ENCODE data around the gene NMU. TPM values are rescaled to one million over a fixed set of nuclear protein-coding genes. Genes with fewer than 3 reads are reported as not detected.
"Not testable (repeated sequence)": the region's sequence is repeated elsewhere in the genome, so short reads cannot be mapped to it uniquely, and the experiment has no call there.

NMU gene, protein sequence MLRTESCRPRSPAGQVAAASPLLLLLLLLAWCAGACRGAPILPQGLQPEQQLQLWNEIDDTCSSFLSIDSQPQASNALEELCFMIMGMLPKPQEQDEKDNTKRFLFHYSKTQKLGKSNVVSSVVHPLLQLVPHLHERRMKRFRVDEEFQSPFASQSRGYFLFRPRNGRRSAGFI
- 0.65 TPM for total RNA-seq

DNA sequence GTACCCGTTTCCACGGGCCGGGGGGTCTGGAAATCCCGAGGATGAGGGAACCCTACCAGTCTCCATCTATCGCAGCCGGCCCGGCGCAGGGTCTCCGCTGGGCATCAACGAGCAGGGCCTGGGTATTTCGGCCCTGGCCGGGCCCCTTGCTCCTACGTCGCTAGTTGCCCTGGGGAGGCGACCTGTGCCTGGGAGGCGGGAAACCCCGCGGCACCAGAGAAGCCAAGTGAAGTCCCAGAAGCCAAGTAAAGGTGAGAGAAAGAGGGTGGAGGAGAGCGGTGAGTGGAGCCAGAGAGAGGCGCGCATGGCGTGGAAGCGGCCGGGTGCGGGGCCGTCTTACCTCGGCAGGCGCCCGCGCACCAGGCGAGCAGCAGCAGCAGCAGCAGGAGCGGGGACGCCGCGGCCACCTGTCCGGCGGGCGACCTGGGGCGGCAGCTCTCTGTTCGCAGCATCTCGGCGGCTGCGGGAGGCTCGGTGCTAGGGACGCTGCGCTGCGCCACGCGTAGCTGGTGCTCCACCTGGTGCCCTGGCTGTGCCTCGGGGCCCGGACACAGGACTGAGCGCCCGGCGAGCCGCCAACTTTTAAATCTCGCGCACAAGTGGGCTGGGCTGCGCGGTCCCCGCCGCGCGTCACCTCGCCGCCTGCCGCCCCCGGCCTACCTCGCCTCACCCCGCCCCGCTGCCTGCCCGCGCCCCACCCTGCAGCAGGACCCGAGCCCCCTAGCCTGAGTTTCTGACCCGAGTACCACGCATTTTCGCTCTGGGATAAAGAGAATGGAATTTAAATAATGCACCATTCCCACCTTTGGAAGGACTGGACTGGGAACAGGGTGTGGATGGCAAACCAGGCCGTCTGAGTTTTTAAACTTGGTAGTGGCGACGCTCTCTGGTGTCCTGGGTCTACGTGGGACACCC, at the start of gene NMU:
TSS of gene NMU (minus strand) at position 558 of the 915 bp plus-strand sequence. CDS start at position 452, 106 bp downstream.
- ATAC-seq: peak; percentile 70

DNA sequence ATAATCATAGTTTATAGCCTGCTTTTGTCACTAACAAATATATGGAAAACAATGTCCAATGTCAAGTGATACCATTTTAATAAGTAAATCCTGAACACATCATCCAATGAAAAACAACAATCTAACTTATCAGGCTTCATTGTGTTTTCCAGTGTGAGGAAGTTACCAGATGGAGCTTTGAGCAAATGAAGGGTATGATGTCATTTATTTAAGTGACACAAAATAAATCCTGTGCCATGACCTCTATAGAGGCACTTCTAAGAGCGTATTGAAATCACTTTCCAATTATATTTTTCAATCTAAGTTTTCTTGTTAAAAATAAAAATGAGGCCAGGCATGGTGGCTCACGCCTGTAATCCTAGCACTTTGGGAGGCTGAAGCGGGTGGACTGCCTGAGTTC, 48.2 kb upstream of the NMU start:
- ATAC-seq: no peak

More for the DNA sequence above, at the start of gene NMU:
- peak; percentile 46 for DNase-seq (ENCODE audit: low spot score)

DNA sequence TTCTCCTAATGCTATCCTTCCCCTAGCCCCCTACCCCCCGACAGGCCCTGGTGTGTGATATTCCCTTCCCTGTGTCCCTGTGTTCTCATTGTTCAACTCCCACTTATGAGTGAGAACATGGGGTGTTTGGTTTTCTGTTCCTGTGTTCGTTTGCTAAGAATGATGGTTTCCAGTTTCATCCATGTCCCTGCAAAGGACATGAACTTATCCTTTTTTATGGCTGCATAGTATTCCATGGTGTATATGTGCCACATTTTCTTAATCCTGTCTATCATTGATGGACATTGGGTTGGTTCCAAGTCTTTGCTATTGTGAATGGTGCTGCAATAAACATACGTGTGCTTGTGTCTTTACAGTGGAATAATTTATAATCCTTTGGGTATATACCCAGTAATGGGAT, 46.7 kb upstream of the NMU start:
- not testable (repeated sequence) for DNase-seq (ENCODE audit: low spot score); ATAC-seq

More for the DNA sequence above, 48.2 kb upstream of the NMU start:
- DNase-seq (ENCODE audit: low spot score): no peak

DNA sequence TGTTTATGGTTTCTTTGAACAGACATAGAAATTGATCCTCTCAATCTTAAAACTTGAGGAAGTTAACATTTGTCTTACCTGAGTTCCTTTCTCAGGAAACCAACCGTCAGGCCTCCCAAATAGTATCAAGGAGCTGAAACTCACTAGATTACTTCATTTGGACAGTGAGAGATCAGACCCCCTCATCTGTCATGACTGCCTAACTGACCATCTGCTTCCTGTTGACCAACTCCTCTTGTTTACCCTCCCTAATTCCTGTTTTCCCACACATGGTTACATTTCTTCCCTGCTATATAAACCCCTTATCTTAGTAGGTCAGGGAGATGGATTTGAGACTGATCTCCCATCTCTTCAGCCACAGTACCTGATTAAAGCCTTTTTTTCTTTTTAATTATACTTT, 46.2 kb upstream of the NMU start:
- no peak for ATAC-seq
- DNase-seq (ENCODE audit: low spot score): no peak

DNA sequence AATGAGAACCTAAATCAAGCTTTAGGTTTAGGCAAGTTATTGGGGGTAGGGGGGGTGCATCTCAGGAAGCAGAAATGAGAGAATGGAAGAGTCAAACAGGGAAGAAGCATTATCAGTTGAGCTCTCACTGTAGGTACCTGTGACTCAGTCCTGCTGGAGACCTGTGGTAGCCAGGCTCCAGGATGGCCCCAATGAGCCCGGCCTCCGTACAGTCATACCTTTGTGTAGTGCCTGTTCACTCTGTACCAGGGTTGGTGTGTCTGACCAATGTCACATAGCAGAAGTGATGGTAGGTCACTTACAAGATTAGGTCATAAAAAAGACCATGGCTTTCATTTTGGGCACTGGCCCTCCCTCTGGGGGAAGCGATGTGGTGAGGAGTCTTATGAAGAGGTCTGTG, 45.3 kb upstream of the NMU start:
- no peak for ATAC-seq
- no peak for DNase-seq (ENCODE audit: low spot score)

DNA sequence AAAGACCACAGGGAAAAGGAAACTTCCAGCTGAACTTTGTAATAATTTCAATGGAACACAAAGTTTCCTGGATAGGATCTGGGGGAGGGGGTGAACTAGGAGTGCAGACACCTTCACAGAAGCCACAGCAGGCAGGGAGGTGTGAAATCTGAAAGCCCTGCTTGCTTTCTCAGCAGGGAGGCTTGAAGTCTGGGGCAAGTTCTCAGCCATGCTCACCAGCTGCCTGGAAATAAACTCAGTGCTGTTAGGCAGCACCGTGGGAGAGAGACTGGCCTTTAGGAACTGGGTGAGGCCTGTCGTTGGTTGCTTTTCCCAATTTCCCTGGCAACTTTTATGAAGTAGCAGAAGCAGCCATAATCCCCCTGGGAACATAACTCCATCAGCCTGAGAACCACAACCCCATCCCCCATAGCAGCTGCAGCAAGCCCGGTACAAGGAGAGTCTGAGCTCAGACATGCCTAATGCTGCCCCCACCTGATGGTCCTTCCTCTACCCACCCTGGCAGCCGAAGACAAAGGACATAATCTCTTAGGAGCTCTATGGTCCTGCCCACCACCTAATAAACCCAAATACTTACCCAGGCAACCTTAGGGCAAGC, 39.2 kb upstream of the NMU start:
- DNase-seq (ENCODE audit: low spot score) (no peak), ATAC-seq (no peak)

DNA sequence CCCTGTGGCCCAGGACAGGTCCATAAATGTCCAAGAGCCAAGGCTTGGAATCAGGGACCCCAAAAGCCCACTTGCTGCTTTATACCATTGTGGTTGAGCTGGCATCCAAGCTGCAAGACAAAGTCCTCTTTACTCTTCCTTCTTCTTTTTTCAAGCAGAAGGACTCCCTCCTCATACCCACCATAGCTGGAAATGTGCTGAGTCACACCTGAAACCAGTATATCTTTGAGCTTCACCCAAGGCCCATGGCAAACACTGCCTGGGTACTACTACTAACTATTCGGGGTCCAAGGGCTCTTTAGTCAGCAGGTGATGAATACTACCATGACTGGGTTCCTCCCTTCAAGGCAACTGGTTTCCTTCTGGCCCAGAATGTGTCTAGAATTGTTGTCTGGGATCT, 37.3 kb upstream of the NMU start:
- ATAC-seq: no peak
- no peak for DNase-seq (ENCODE audit: low spot score)

DNA sequence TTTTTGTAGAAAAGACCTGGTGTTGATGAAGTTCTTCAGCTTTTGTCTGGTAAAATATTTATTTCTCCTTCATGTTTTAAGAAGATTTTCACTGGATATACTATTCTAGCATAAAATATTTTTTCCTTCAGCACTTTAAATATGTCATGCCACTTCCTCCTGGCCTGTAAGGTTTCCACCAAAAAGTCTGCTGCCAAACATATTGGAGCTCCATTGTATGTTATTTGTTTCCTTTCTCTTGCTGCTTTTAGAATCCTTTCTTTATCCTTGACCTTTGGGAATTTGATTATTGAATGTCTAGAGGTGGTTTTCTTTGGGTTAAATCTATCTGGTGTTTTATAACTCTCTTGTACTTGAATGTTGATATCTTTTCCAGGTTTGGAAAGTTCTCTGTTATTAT, 35.6 kb upstream of the NMU start:
- DNase-seq (ENCODE audit: low spot score) (no peak), ATAC-seq (no peak)

DNA sequence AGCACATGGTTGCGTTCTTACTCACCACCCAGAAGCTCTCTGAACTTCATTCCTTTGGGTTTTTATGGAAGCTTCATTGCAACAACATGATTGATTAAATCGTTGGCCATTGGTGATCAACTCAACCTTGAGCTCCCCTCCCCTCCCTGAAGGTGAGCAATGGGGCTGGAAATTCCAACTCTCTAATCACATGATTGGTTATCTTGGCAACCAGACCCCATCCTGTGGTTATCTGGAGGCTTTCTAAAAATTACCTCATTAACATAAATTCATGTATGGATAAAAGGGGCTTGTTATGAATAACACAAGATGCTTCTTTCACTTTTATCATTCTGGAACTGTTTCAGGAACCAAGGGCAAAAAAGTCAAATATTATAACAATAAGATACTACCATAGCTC, 34.6 kb upstream of the NMU start:
- DNase-seq (ENCODE audit: low spot score) (no peak), ATAC-seq (no peak)

DNA sequence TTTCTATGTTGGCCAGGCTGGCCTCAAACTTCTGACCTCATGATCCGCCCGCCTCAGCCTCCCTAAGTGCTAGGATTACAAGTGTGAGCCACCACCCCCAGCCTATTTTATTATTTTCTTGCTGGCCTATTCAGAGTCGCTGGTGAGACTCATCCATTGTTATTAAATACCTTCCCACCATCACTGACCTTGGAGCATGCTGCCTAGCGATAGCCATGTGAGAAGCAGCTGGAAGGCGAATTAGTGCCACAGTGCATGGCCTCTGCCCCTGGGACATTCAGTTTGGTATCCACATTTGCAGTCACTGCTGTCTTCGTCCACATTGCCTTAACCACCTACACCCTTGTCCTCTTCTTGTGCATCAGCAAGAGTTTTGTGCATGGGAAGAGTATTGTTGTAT, 32.4 kb upstream of the NMU start:
- DNase-seq (ENCODE audit: low spot score): no peak
- ATAC-seq: no peak

DNA sequence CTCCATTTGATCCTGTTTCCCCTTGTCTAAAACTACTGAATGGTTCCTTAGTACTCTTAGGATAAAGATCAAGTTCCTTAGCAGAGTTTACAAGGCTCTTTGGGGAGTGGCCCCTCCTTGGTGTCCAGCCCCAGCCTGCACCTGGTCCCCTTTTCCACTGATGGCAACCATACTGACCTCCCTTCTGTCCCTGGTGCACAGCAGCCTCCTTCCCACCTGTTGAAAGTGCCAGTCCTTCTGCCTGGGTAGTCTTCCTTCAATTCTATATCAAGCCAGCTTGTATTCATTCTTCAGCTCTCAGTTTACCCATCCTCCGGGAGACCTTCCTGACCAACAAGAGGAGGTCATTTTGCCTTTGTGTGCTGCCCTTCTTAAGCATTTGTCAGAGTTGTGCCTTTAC, 30.4 kb upstream of the NMU start:
- DNase-seq (ENCODE audit: low spot score) (no peak), ATAC-seq (no peak)

DNA sequence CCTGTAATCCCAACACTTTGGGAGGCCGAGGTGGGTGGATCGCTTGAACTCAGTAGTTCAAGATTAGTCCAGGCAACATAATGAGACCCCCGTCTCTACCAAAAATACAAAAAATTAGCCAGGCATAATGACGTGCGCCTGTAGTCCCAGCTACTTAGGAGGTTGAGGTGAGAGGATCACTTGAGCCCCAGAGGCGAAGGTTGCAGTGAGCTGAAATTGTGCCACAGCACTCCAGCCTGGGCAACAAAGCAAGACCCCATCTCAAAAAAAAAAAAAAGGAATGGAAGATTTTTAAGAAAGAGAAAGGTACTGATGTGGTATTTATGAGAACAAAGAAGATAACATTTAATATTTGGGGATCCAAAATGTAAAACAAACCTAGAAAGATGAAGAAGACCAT, 27.0 kb upstream of the NMU start:
- DNase-seq (ENCODE audit: low spot score): no peak
- no peak for ATAC-seq

DNA sequence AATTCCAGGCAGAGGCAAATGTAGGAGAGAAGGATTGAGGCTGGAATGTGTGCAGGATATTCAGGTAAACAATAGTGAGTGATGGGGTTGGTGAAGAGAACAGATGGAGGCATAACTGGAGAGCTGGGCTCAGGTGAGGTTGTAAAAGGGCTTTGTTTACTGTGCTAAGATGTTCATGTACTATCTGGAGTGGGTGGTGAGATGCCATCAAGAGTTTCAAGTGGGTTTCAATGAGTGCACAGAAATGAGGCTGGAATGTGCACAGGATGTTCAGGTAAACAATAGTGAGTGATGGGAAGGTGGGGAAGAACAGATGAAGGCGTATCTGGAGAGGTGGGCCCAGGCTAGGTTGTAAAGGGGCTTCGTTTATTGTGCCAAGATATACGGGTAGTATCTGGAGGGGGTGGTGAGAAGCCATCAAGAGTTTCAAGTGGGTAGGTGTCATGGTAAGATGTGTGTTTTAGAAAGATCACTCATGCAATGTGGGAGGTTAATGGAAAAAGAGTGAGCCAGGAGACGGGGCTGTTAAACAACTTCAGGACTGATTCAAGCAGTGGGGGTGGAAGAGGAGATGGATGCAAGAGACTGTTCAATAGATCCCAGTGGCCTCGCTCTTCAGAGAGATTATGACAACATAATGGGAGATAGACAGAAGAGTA, 25.4 kb upstream of the NMU start:
- DNase-seq (ENCODE audit: low spot score) (no peak), ATAC-seq (no peak)

DNA sequence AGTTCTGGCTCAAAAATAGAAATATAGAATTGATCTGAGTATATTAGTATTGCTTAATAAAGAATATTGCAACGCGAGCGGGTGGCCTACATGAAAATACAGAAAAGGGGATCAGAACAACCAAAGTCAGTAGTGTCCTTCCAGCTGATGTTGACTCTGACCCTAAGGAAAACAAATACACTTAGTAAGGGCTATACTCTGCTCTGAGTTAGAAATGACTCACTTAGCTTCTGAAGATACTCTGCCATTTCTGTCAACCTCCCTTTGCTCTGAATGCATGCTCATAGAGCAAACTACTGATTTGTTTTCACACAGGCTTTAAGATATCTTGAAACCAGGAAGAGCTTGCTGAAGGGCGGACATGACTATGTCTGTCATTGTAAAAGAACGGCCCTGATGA, 22.6 kb upstream of the NMU start:
- no peak for DNase-seq (ENCODE audit: low spot score)
- ATAC-seq: no peak

DNA sequence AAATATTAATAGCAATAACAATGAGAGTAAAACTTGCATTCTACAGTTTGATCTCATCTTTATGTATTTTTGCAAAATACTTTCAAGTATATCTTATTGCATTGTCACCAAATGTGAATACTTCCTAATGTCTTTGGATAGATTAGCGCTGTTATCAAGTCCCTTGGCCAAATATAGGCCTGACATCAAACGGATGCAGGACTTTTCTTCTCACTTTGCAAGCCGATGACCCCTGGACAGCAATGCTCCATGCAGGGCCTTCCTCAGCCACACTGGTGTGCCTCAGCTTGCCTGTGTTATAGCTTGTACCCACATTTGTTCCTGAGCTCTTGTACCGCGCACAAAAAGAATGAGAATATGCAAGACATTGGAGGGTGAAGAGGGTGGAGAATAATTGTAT, 18.0 kb upstream of the NMU start:
- DNase-seq (ENCODE audit: low spot score) (no peak), ATAC-seq (no peak)

DNA sequence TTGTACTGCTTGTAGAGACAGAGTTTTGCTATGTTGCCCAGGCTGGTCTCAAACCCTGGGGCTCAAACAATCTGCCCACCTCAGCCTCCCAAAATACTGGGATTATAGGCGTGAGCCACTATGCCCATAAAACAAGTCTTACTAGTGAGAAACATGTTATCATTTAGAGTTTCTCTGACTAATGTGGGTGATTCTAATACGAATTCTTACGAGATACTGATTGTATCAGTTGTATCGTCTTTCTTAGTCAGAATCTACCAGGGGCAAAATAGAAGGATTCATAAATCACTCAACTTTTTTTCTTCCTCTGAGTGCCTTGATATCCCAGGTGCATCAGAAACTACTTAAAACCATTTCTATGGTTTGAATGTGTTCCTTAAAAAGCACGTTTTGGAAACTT, 14.4 kb upstream of the NMU start:
- DNase-seq (ENCODE audit: low spot score): no peak
- no peak for ATAC-seq

DNA sequence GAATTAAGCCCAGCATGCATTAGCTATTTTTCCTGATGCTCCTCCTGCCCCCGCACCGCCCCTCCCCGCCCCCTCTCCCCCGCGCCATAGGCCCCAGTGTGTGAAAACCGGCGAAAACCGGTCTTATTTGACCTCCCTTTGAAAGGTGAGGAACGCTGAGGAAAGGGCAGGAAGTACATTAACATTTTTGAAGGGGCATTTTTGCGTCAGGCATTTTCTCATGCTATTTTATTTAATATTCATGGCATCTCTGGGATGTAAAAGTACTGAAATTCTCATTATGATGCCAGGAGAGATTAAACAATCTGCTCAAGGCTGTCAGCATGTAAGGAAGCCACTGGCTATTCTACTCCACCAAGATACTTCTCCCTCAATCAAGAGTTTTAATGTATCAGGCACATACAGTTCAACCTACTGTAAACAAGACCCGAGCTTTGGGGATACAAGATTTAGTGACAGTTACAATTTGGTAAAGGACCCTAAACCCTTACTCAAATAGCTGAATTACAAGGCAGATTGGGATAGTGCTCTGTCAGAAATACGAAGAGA, 1.2 kb upstream of the NMU start:
- DNase-seq (ENCODE audit: low spot score) (no peak), ATAC-seq (no peak)

DNA sequence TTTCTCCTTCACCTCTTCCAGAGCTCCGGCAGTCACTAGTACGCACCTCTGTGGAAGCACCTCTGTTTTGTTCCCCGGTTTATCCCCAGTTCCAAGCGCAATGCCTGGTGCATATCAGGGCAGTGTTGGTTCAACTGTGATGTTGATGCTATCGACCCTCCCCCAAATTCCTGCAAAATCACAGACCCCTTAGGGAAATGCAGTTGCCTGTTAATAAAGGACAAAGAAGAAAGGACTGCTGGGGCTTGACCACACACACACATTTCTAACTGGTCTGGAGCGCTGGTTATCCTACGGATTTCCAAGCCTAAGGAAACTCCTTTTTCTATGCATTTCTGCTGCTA, 530 bp upstream of the NMU start:
- no peak for DNase-seq (ENCODE audit: low spot score)
- ATAC-seq: no peak

DNA sequence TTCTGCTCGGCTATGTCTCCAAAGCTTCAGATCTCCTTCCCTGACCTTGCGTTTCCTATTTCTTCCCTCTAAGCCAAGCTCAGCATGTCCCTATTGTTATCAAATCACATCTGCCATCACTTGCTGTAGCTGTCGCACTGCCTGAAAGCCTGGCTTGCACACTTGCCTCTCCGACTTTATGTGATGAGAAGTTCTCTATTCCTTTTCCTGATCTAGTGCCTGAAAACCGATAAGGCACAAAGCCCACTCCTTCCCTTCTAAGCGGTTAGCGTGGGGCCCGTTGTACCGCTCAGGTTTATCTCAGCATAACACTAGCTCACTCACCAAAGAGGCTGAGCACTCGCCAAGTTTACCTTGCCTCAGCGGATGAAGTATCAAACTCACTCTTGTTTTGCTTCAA, 816 bp downstream of the NMU start:
- ATAC-seq: no peak
- DNase-seq (ENCODE audit: low spot score): no peak

DNA sequence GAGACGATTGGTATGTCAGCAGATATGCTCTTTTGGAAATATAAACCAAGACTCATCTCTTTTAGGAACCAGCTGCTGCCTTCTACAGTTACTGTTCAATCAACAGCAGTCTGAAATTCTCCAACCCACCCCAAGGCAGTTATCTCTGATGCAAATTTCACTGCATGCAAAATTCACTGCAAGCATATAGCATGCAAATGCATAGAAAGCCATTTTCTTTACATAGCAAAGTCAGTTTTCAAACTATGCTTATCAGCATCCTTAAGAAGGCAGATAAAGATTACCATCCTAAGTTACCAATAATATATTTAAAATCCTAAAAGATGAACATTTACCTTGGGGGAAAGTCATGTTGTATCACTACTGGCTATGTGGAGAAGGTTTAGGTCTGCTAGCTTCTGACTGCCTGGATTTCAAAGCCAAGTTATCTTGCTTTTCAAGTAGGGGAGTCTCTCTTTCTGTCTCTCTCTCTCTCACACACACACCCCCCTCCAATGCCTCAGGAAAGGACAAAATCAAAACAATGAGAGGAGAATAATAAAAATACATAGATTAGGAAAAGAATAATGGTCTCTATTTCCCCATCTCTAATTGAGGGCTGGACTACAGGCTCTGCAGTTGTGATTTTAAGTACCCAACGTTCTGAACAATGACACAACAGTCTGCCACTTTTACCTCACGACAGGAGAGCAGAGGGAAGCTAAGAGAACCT, 1.5 kb downstream of the NMU start:
- DNase-seq (ENCODE audit: low spot score) (no peak), ATAC-seq (no peak)

DNA sequence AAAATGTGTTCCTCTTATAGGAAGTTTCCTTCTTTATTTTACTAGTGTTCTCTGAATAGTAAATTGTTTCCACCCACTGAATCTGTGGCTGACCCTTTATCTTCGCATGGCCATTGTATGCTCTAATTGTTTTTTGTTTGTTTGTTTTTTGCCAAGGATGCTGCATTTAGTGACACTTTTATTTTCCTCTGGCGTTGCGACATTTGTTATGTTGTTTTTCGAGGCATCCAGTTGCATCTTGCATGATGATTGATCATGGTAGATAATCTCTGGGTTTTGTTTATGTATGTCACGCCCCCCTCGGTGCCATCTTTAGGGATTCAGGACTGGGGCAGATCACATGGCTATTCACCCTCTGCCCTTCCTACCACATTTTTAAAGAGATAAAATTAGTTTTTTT, 2.2 kb downstream of the NMU start:
- no peak for ATAC-seq

More for the DNA sequence above, 2.2 kb downstream of the NMU start:
- DNase-seq (ENCODE audit: low spot score): no peak

Data from left lobe of liver (tissue), 2 donors.